ENCODE measurements around the gene HNRNPAB.

HNRNPAB gene

GRCh38 chr5:178180141-178180863 is 24.0 kb upstream of the HNRNPAB start:
- no peak for TF ChIP-seq CTCF (IDR thresholded peaks at IDR 0.05)
- Histone ChIP-seq H3K27me3 (peaks cover 0 to 7% of the 10 kb centered on the region in 2 donors), H3K4me1 (no peaks in the 10 kb centered on the region), H3K27ac (no peak overlapping the region), H3K9me3 (peaks cover 0 to 5% (median 0%) of the 10 kb centered on the region in 3 donors), H3K36me3 (no peaks in the 10 kb centered on the region), H3K4me3 (no peak overlapping the region)
- no peak for DNase-seq
- intact Hi-C loops (cut with DNase I; ENCODE audit: low total_unique reads): no loop called here

GRCh38 chr5:178182158-178182876 is 22.0 kb upstream of the HNRNPAB start:
- TF ChIP-seq CTCF (IDR thresholded peaks at IDR 0.05): no peak
- Histone ChIP-seq H3K4me1 (no peaks in the 10 kb centered on the region), H3K4me3 (no peak overlapping the region), H3K36me3 (no peaks in the 10 kb centered on the region), H3K27me3 (peaks cover 0 to 7% of the 10 kb centered on the region in 2 donors), H3K9me3 (peaks cover 0 to 5% (median 0%) of the 10 kb centered on the region in 3 donors), H3K27ac (no peak overlapping the region)
- DNase-seq: no peak
- intact Hi-C loops (cut with DNase I; ENCODE audit: low total_unique reads): no loop called here

- no peak overlapping the region for H3K4me3 ChIP-seq
- no peak for DNase-seq
- H3K9me3 ChIP-seq: no peaks in the 10 kb centered on the region
- TF ChIP-seq CTCF (IDR thresholded peaks at IDR 0.05): no peak
- intact Hi-C loops (cut with DNase I; ENCODE audit: low total_unique reads): no loop called here
- H3K4me1 ChIP-seq: no peaks in the 10 kb centered on the region
- no peaks in the 10 kb centered on the region for H3K36me3 ChIP-seq
- H3K27me3 ChIP-seq: peaks cover 0 to 13% of the 10 kb centered on the region in 2 donors
- no peak overlapping the region for H3K27ac ChIP-seq
Observed at GRCh38 chr5:178186427-178186826, 17.9 kb upstream of the HNRNPAB start.

- Histone ChIP-seq H3K4me3 (no peak within 1 kb of the TSS), H3K27me3 (peaks cover 0 to 15% of the 10 kb centered on the region in 2 donors), H3K9me3 (no peaks in the 10 kb centered on the region), H3K36me3 (no peaks in the 10 kb centered on the region), H3K27ac (no peak within 1 kb of the TSS), H3K4me1 (no peaks in the 10 kb centered on the region)
- DNase-seq: no peak
- TF ChIP-seq CTCF (IDR thresholded peaks at IDR 0.05): no peak
- intact Hi-C loops (cut with DNase I; ENCODE audit: low total_unique reads): no loop called here
Observed at GRCh38 chr5:178187014-178187413, 17.3 kb upstream of the HNRNPAB start, which contains the start of gene GMCL2. TSS of gene GMCL2 (minus strand) at chr5:178187371. CDS start at chr5:178187299, 72 bp downstream.

- Histone ChIP-seq H3K36me3 (no peaks in the 10 kb centered on the region), H3K4me3 (no peak overlapping the region), H3K4me1 (no peaks in the 10 kb centered on the region), H3K27ac (no peak overlapping the region), H3K27me3 (peaks cover 0 to 26% of the 10 kb centered on the region in 2 donors), H3K9me3 (no peaks in the 10 kb centered on the region)
- intact Hi-C loops (cut with DNase I; ENCODE audit: low total_unique reads): no loop called here
- TF ChIP-seq CTCF (IDR thresholded peaks at IDR 0.05): no peak
- no peak for DNase-seq
Observed at GRCh38 chr5:178189433-178189832, 14.9 kb upstream of the HNRNPAB start.
